PC-3 (cell line): ENCODE measurements around the gene EPB41L4B. TPM values are rescaled to one million over a fixed set of nuclear protein-coding genes. Genes with fewer than 3 reads are reported as not detected.

Source experiments
- ATAC-seq: fragments of 200-7000 bp; cut with Tn5 transposase; 2 replicates; pipeline ENCODE4 v1.9.1; 2020; ENCODE audit warnings: mild to moderate bottlenecking, moderate library complexity
- BruUV-seq: library from RNA; stranded (reverse); fragments of 400-500 nt; replicated peaks from 2 replicates; lab custom pipeline; 2021; lab: Mats Ljungman, UMichigan
- CTCF ChIA-PET: fragments of 300-600 bp; sonication (Branson Sonifier 250); formaldehyde crosslinking; loops from one replicate; lab custom pipeline; 2022; ENCODE audit warnings: antibody characterized with exemption; lab: Charles Lee
- POLR2A ChIA-PET: fragments of 300-600 bp; sonication (Branson Sonifier 250); formaldehyde crosslinking; loops from one replicate; lab custom pipeline; 2022; ENCODE audit warnings: antibody characterized with exemption; ENCODE audit not compliant: unreplicated experiment; lab: Charles Lee
- DNase-seq: peaks from one replicate; pipeline ENCODE4 v3.0.0-alpha.2; 2015
- H2AFZ ChIP-seq: fragments of 300-600 bp; sonication (generic); 2 replicates; pipeline ENCODE4 v1.6.0; 2016; ENCODE audit warnings: antibody characterized with exemption, low read length
- H3F3A ChIP-seq: fragments of 300-600 bp; sonication (generic); one replicate; pipeline ENCODE4 v1.6.0; 2017; ENCODE audit warnings: antibody characterized with exemption, low read length, control low read depth, mild to moderate bottlenecking; ENCODE audit not compliant: unreplicated experiment
- H3K27ac ChIP-seq: fragments of 300-600 bp; sonication (generic); 2 replicates; pipeline ENCODE4 v1.5.1; 2016; ENCODE audit warnings: mild to moderate bottlenecking, low read length
- H3K27me3 ChIP-seq: fragments of 300-600 bp; sonication (generic); 2 replicates; pipeline ENCODE4 v1.6.1; 2016; ENCODE audit warnings: low read length, mixed read lengths
- H3K36me3 ChIP-seq: fragments of 300-600 bp; sonication (generic); 2 replicates; pipeline ENCODE4 v1.6.1; 2016; ENCODE audit warnings: low read depth, mixed run types, low read length, mixed read lengths
- H3K4me1 ChIP-seq: fragments of 300-600 bp; sonication (generic); 2 replicates; pipeline ENCODE4 v1.5.1; 2016; ENCODE audit warnings: low read length; ENCODE audit not compliant: insufficient read depth
- H3K4me2 ChIP-seq: fragments of 300-600 bp; sonication (generic); 2 replicates; pipeline ENCODE4 v1.6.0; 2016; ENCODE audit warnings: low read length
- H3K4me3 ChIP-seq: fragments of 300-600 bp; sonication (generic); 2 replicates; pipeline ENCODE4 v1.5.1; 2016; ENCODE audit warnings: mild to moderate bottlenecking, low read length, mixed read lengths
- H3K79me2 ChIP-seq: fragments of 300-600 bp; sonication (generic); 2 replicates; pipeline ENCODE4 v1.6.1; 2017; ENCODE audit warnings: low read length, mixed read lengths
- H3K9ac ChIP-seq: fragments of 300-600 bp; sonication (generic); 2 replicates; pipeline ENCODE4 v1.6.0; 2016; ENCODE audit warnings: mild to moderate bottlenecking, low read length
- H3K9me2 ChIP-seq: fragments of 300-600 bp; sonication (generic); replicated peaks from 2 replicates; pipeline ENCODE4 v1.6.1; 2016; ENCODE audit warnings: mixed run types, low read length, mixed read lengths
- H3K9me3 ChIP-seq: fragments of 300-600 bp; sonication (generic); 2 replicates; pipeline ENCODE4 v1.6.1; 2016; ENCODE audit warnings: low read length, mixed read lengths
- H4K20me1 ChIP-seq: fragments of 300-600 bp; sonication (generic); 2 replicates; pipeline ENCODE4 v1.6.1; 2016; ENCODE audit warnings: low read length, mixed read lengths
- EZH2 ChIP-seq: fragments of 300-600 bp; sonication (generic); IDR thresholded peaks from one replicate; pipeline ENCODE4 v1.6.1; 2017; ENCODE audit warnings: antibody characterized with exemption, mild to moderate bottlenecking, low read length; ENCODE audit not compliant: unreplicated experiment
- EZH2phosphoT487 ChIP-seq: fragments of 300-600 bp; sonication (generic); IDR thresholded peaks from 2 replicates; pipeline ENCODE4 v1.6.1; 2018; ENCODE audit warnings: mild to moderate bottlenecking, antibody characterized with exemption, low read length, borderline replicate concordance
- intact Hi-C: fragments of 100-400 bp; cut with micrococcal nuclease; formaldehyde crosslinking; loops from 2 replicates; pipeline ENCODE4 v1.9.0; 2023
- total RNA-seq: library from RNA; depleted of rRNA; stranded (reverse); fragments of >200 nt; gene quantifications from 2 replicates; pipeline ENCODE4 v1.2.3, GENCODE V29; 2014
- TF ChIP-seq, protein P1 (sequence below): fragments of 300-600 bp; sonication (generic); conservative IDR thresholded peaks from 2 replicates; pipeline ENCODE4 v1.5.1; 2017; ENCODE audit warnings: antibody characterized with exemption, low read depth, mild to moderate bottlenecking, low read length

The EPB41L4B gene
- total RNA-seq, 1 experiment from 2014 or later = 11.2 TPM

DNA sequence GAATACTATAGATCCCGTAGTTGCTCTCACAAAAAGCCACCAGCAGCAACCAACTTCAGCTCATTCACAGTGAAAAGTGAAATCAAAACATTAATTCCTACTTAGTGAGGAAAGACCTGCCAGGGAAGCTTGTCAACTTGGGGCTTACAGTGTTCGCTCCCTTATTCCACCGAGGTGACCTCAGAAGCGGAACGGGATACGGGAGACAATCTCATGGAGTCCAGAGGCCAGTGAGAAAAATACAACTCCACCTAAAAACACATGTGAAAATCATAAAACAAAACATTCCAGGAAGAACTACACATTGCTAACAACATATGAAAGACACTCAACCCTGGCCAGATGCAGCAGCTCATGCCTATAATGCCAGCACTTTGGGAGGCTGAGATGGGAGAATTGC is 11.6 kb downstream of the EPB41L4B start:
- H3K79me2 ChIP-seq = peaks cover 92% of the 10 kb centered on the region
- ChIA-PET CTCF (no interaction called here), POLR2A (no interaction called here)
- H3K36me3 ChIP-seq = no peaks in the 10 kb centered on the region
- H3K4me2 ChIP-seq = no peak overlapping the region
- H3K9me2 ChIP-seq = no peaks in the 10 kb centered on the region
- no peaks in the 10 kb centered on the region for H3K27me3 ChIP-seq
- TF ChIP-seq, protein P1, sequence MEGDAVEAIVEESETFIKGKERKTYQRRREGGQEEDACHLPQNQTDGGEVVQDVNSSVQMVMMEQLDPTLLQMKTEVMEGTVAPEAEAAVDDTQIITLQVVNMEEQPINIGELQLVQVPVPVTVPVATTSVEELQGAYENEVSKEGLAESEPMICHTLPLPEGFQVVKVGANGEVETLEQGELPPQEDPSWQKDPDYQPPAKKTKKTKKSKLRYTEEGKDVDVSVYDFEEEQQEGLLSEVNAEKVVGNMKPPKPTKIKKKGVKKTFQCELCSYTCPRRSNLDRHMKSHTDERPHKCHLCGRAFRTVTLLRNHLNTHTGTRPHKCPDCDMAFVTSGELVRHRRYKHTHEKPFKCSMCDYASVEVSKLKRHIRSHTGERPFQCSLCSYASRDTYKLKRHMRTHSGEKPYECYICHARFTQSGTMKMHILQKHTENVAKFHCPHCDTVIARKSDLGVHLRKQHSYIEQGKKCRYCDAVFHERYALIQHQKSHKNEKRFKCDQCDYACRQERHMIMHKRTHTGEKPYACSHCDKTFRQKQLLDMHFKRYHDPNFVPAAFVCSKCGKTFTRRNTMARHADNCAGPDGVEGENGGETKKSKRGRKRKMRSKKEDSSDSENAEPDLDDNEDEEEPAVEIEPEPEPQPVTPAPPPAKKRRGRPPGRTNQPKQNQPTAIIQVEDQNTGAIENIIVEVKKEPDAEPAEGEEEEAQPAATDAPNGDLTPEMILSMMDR = no peak
- TF ChIP-seq EZH2phosphoT487 (no peak), EZH2 (no peak)
- H2AFZ ChIP-seq = no peak overlapping the region
- no peaks in the 10 kb centered on the region for H3F3A ChIP-seq
- H3K9ac ChIP-seq = no peak overlapping the region
- intact Hi-C loops = no loop called here
- H4K20me1 ChIP-seq = no peaks in the 10 kb centered on the region
- H3K4me1 ChIP-seq = peaks cover 38% of the 10 kb centered on the region
- no peak overlapping the region for H3K27ac ChIP-seq
- H3K9me3 ChIP-seq = no peaks in the 10 kb centered on the region
- no peak overlapping the region for H3K4me3 ChIP-seq
- BruUV-seq = no TSS peak
- ATAC-seq (no peak), DNase-seq (no peak)

DNA sequence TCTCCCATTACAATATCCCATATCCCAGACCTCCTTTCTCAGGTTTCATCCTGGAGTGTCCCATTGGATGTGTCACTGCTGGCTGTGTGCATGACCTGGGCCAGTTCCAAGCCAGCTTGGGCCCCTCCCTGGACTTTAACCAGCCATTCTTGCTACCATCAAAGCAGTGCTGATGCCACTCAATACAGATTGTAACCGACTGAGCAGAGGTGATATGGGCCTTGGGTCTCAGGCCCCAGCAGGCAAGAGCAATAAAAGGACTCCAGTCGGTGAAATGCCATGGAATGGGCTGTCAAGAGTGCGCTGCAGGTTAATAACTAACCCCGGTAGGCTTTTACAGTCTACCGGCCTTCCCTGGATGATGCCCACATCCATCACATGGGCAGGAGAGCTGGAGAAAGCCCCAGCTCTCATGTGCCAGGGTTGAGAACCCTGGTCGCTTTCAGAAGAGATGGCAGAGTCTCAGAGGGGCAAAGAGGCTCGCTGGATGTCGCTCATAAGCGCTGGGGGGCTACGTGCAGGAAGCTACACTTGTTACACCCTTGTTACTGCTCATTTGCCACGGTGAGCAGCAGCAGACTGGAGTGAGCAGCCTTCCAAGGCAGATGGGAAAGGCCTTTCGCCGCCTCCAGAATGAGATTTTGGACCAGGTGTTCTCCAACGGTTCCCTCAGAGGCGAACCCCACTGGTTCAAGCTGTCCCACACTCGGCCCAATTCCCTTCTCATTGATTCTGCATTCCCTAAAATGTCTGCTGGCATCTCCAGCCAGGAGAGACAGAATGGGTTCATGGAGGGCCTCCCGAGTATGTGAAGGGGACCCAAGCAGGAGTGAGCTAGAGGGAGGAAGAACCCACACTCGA is 13.2 kb downstream of the EPB41L4B start:
- peak; percentile 78 for DNase-seq

More for the DNA sequence above, 13.2 kb downstream of the EPB41L4B start:
- Histone ChIP-seq H3K9me3 (no peaks in the 10 kb centered on the region), H4K20me1 (no peaks in the 10 kb centered on the region), H3K79me2 (peaks cover 84% of the 10 kb centered on the region), H3K27me3 (no peaks in the 10 kb centered on the region), H2AFZ (no peak overlapping the region), H3K4me1 (peaks cover 25% of the 10 kb centered on the region), H3K4me3 (no peak overlapping the region), H3K36me3 (no peaks in the 10 kb centered on the region), H3K9ac (no peak overlapping the region), H3K4me2 (peak overlapping the region; percentile 38; the same call in 1 of the 2 replicates), H3K9me2 (no peaks in the 10 kb centered on the region), H3K27ac (no peak overlapping the region), H3F3A (no peaks in the 10 kb centered on the region)
- intact Hi-C loops = loop anchor here (1.0 kb wide), 1 partner anchor 9 kb away; no protein-coding TSS in a partner anchor
- ATAC-seq = peak; percentile 91
- ChIA-PET POLR2A (interaction anchor here (0.6 to 0.7 kb wide), 2 partner anchors 33 to 1335 kb away, joined by 8 to 21 read pairs; no protein-coding TSS in a partner anchor), CTCF (interaction anchor here (0.7 kb wide), 1 partner anchor 8 kb away, joined by 6 read pairs; no protein-coding TSS in a partner anchor)
- TF ChIP-seq EZH2 (no peak), EZH2phosphoT487 (no peak)
- TF ChIP-seq, protein P1 = no peak
- no TSS peak for BruUV-seq
